HCT116 (cell line): ENCODE data around the gene ZNHIT3. TPM values are rescaled to one million over a fixed set of nuclear protein-coding genes. Genes with fewer than 3 reads are reported as not detected.

Experiments used
- ATAC-seq: fragments of 200-7000 bp; cut with Tn5 transposase; 2 replicates; pipeline ENCODE4 v1.9.1; 2020; ENCODE audit warnings: mild to moderate bottlenecking, moderate library complexity
- BruUV-seq: library from RNA; stranded (reverse); fragments of 400-500 nt; replicated peaks from 2 replicates; lab custom pipeline; 2021; lab: Mats Ljungman, UMichigan
- CTCF ChIA-PET: fragments of 300-600 bp; sonication (Branson Sonifier 250); formaldehyde crosslinking; loops from one replicate; lab custom pipeline; 2021; ENCODE audit warnings: antibody characterized with exemption; lab: Charles Lee
- POLR2A ChIA-PET: fragments of 300-600, 350-600 bp; sonication (Branson Sonifier 250); formaldehyde crosslinking; loops from one replicate; lab custom pipeline; 2021; ENCODE audit warnings: antibody characterized with exemption; lab: Charles Lee
- RAD21 ChIA-PET, 2 experiments: fragments of 300-600 bp; sonication (Branson Sonifier 250); formaldehyde crosslinking; loops; one replicate each; lab custom pipeline; 2023; ENCODE audit warnings: low total read pairs in 2 of 2; ENCODE audit not compliant: uncharacterized antibody in 2 of 2, unreplicated experiment in 2 of 2, low non-redundant PET in 1 of 2; lab: Charles Lee
- DNase-seq: peaks from one replicate; pipeline ENCODE4 v3.0.0-alpha.2; 2010; ENCODE audit warnings: low read depth, low spot score
- H2AFZ ChIP-seq: fragments of 200-600 bp; shearing (Covaris generic), sonication (generic); 2 replicates; pipeline ENCODE4 v1.6.1; 2017; ENCODE audit warnings: low read depth, mixed run types, mixed read lengths, antibody characterized with exemption, low read length; ENCODE audit not compliant: poor library complexity, severe bottlenecking
- H3K27ac ChIP-seq: 2 replicates; pipeline ENCODE4 v1.5.1; 2012; ENCODE audit warnings: low read depth, low read length
- H3K27me3 ChIP-seq: fragments of 200-600 bp; sonication (generic); 2 replicates; pipeline ENCODE4 v1.6.1; 2016; ENCODE audit warnings: mixed run types, low read length, mixed read lengths; ENCODE audit not compliant: insufficient read depth
- H3K36me3 ChIP-seq, 2 experiments: fragments of 200-500 bp in 1 of 2; fragments of 200-600 bp in 1 of 2; sonication (Bioruptor generic) in 1 of 2; sonication (generic) in 1 of 2; 2 replicates each; pipeline versions ENCODE4 v1.5.1 to v1.6.1; 2014 to 2016; ENCODE audit warnings: low read length in 2 of 2, inconsistent platforms in 1 of 2, mixed read lengths in 1 of 2, mixed run types in 1 of 2; ENCODE audit not compliant: insufficient read depth in 2 of 2, control insufficient read depth in 1 of 2
- H3K4me1 ChIP-seq, 2 experiments: fragments of 200-600 bp in 1 of 2; sonication (generic) in 1 of 2; 2 replicates each; pipeline versions ENCODE4 v1.5.1 to v1.6.1; 2012 to 2017; ENCODE audit warnings: low read length in 2 of 2, inconsistent platforms in 1 of 2, mild to moderate bottlenecking in 1 of 2, mixed read lengths in 1 of 2, mixed run types in 1 of 2, moderate library complexity in 1 of 2; ENCODE audit not compliant: insufficient read depth in 2 of 2, control insufficient read depth in 1 of 2
- H3K4me2 ChIP-seq: fragments of 200-600 bp; sonication (generic); 2 replicates; pipeline ENCODE4 v1.6.1; 2017; ENCODE audit warnings: mixed run types, low read length, mixed read lengths
- H3K4me3 ChIP-seq, 2 experiments: fragments of 200-600 bp in 1 of 2; sonication (generic) in 1 of 2; replicated peaks in 1 of 2; 2 replicates each; pipeline ENCODE4 v1.5.1; 2011 to 2016; ENCODE audit warnings: low read length in 2 of 2, control low read depth in 1 of 2, low read depth in 1 of 2, mild to moderate bottlenecking in 1 of 2, mixed read lengths in 1 of 2, mixed run types in 1 of 2
- H3K79me2 ChIP-seq: fragments of 200-600 bp; sonication (generic); 2 replicates; pipeline ENCODE4 v1.6.1; 2017; ENCODE audit warnings: mild to moderate bottlenecking, mixed run types, low read length, moderate library complexity, mixed read lengths; ENCODE audit not compliant: insufficient read depth
- H3K9ac ChIP-seq: fragments of 200-600 bp; sonication (generic); 2 replicates; pipeline ENCODE4 v1.6.1; 2016; ENCODE audit warnings: low read length, mixed read lengths
- H3K9me2 ChIP-seq: fragments of 200-600 bp; sonication (generic), shearing (Covaris generic); 2 replicates; pipeline ENCODE4 v1.6.1; 2017; ENCODE audit warnings: mixed run types, mild to moderate bottlenecking, moderate library complexity; ENCODE audit not compliant: insufficient read depth
- H3K9me3 ChIP-seq, 2 experiments: fragments of 200-500 bp in 1 of 2; fragments of 200-600 bp in 1 of 2; sonication (Bioruptor generic) in 1 of 2; sonication (generic) in 1 of 2; 2 replicates each; pipeline ENCODE4 v1.6.1; 2014 to 2017; ENCODE audit warnings: low read length in 2 of 2, mixed read lengths in 2 of 2, inconsistent platforms in 1 of 2, low read depth in 1 of 2, mild to moderate bottlenecking in 1 of 2, mixed run types in 1 of 2, moderate library complexity in 1 of 2; ENCODE audit not compliant: control insufficient read depth in 1 of 2, insufficient read depth in 1 of 2
- H4K20me1 ChIP-seq: fragments of 200-600 bp; sonication (generic), shearing (Covaris generic); 2 replicates; pipeline ENCODE4 v1.6.1; 2017; ENCODE audit warnings: mixed run types, mild to moderate bottlenecking, moderate library complexity; ENCODE audit not compliant: insufficient read depth
- ATF3 ChIP-seq: IDR thresholded peaks from 2 replicates; pipeline ENCODE4 v1.6.1; 2012
- CBX3 ChIP-seq: IDR thresholded peaks from 2 replicates; pipeline ENCODE4 v1.6.1; 2012; ENCODE audit warnings: low read depth
- CTCF ChIP-seq, 3 experiments: fragments of 200-600 bp in 1 of 3; sonication (generic) in 1 of 3; IDR thresholded peaks in 2 of 3; conservative IDR thresholded peaks in 1 of 3; 2 replicates each; pipeline ENCODE4 v1.5.1; 2012 to 2017; ENCODE audit warnings: low read depth in 2 of 3, low read length in 2 of 3, antibody characterized with exemption in 1 of 3, borderline replicate concordance in 1 of 3, control low read depth in 1 of 3, mild to moderate bottlenecking in 1 of 3, mixed read lengths in 1 of 3, mixed run types in 1 of 3, moderate library complexity in 1 of 3; ENCODE audit not compliant: insufficient read depth in 1 of 3
- EGR1 ChIP-seq: IDR thresholded peaks from 2 replicates; pipeline ENCODE4 v1.6.1; 2012; ENCODE audit warnings: low read depth
- ELF1 ChIP-seq: IDR thresholded peaks from 2 replicates; pipeline ENCODE4 v1.6.1; 2012; ENCODE audit warnings: low read depth, borderline replicate concordance
- EZH2 ChIP-seq: fragments of 200-600 bp; sonication (generic); IDR thresholded peaks from 2 replicates; pipeline ENCODE4 v1.6.1; 2017; ENCODE audit warnings: antibody characterized with exemption, mixed run types
- EZH2phosphoT487 ChIP-seq: fragments of 200-600 bp; IDR thresholded peaks from 2 replicates; pipeline ENCODE4 v1.6.1; 2018; ENCODE audit warnings: antibody characterized with exemption, borderline replicate concordance
- JUND ChIP-seq: IDR thresholded peaks from 2 replicates; pipeline ENCODE4 v1.6.1; 2012
- MAX ChIP-seq: IDR thresholded peaks from 2 replicates; pipeline ENCODE4 v1.6.1; 2012
- POLR2AphosphoS5 ChIP-seq: IDR thresholded peaks from 2 replicates; pipeline ENCODE4 v1.6.1; 2011; ENCODE audit warnings: mild to moderate bottlenecking, low read depth, low read length, moderate library complexity
- REST ChIP-seq: IDR thresholded peaks from 2 replicates; pipeline ENCODE4 v1.6.1; 2012; ENCODE audit warnings: low read depth
- SIN3A ChIP-seq: IDR thresholded peaks from 2 replicates; pipeline ENCODE4 v1.6.1; 2012; ENCODE audit warnings: low read depth
- SP1 ChIP-seq: IDR thresholded peaks from 2 replicates; pipeline ENCODE4 v1.6.1; 2012; ENCODE audit warnings: low read depth
- SRF ChIP-seq: IDR thresholded peaks from 2 replicates; pipeline ENCODE4 v1.6.1; 2012; ENCODE audit warnings: low read depth
- ZNF274 ChIP-seq: fragments of 200-500 bp; sonication (Bioruptor generic); IDR thresholded peaks from 2 replicates; pipeline ENCODE4 v1.6.1; 2014; ENCODE audit warnings: mild to moderate bottlenecking, low read depth, low read length, inconsistent platforms
- intact Hi-C: fragments of 100-400 bp; cut with micrococcal nuclease; formaldehyde crosslinking; loops from 2 replicates; pipeline ENCODE4 v1.10.0; 2022
- total RNA-seq: library from RNA; stranded (reverse); gene quantifications from one replicate; pipeline ENCODE4 v1.2.1, GENCODE V29; 2021; ENCODE audit not compliant: unreplicated experiment

The ZNHIT3 gene
- total RNA-seq, 1 experiment from 2014 or later = 33.9 TPM

GRCh38 chr17:36529121-36529520 lies 42.6 kb downstream of the ZNHIT3 start:
- Histone ChIP-seq H3K9me3 (no peaks in the 10 kb centered on the region), H2AFZ (no peak overlapping the region), H3K79me2 (peaks cover 67% of the 10 kb centered on the region), H3K9me2 (no peaks in the 10 kb centered on the region), H3K36me3 (peaks cover 46 to 76% of the 10 kb centered on the region in 2 experiments), H3K4me3 (no peak overlapping the region), H3K27me3 (no peaks in the 10 kb centered on the region), H3K27ac (no peak overlapping the region), H4K20me1 (no peaks in the 10 kb centered on the region), H3K4me2 (no peak overlapping the region), H3K9ac (no peak overlapping the region), H3K4me1 (peaks cover 8 to 20% of the 10 kb centered on the region in 2 experiments)
- TF ChIP-seq JUND (0 out of 2 replicates have a peak, but pooled peaks have one; percentile 9), SRF (no peak)
- ATAC-seq (no peak), DNase-seq (no peak)
- POLR2A ChIA-PET = no interaction called here
- intact Hi-C loops = no loop called here
- CTCF ChIA-PET = no interaction called here
- no TSS peak for BruUV-seq
- RAD21 ChIA-PET = no interaction called here

- no peak overlapping the region; the same call in 1 of the 2 replicates for H3K9ac ChIP-seq
- H3K4me1 ChIP-seq = peaks cover 8 to 31% of the 10 kb centered on the region in 2 experiments
- no peaks in the 10 kb centered on the region for H3K9me3 ChIP-seq
- no TSS peak for BruUV-seq
- no peaks in the 10 kb centered on the region for H3K9me2 ChIP-seq
- intact Hi-C loops = no loop called here
- no peaks in the 10 kb centered on the region for H4K20me1 ChIP-seq
- H3K4me3 ChIP-seq = no peak overlapping the region
- no peak overlapping the region for H2AFZ ChIP-seq
- no peaks in the 10 kb centered on the region for H3K27me3 ChIP-seq
- H3K4me2 ChIP-seq = no peak overlapping the region
- ChIA-PET RAD21 (no interaction called here), POLR2A (no interaction called here), CTCF (no interaction called here)
- no peak overlapping the region for H3K27ac ChIP-seq
- no peak for ATAC-seq
- H3K36me3 ChIP-seq = peaks cover 28 to 54% of the 10 kb centered on the region in 2 experiments
- peaks cover 72% of the 10 kb centered on the region for H3K79me2 ChIP-seq
- DNase-seq = no peak
- TF ChIP-seq MAX (no peak), ATF3 (no peak), CBX3 (no peak), CTCF (IDR thresholded peaks at IDR 0.05 in 2 of 3, conservative IDR thresholded peaks at IDR 0.05 in 1 of 3; ENCODE audit: borderline replicate concordance in 1 of 3, insufficient read depth in 1 of 3, low read depth in 2 of 3, low read length in 2 of 3) (no peak), EZH2phosphoT487 (no peak), JUND (no peak), SRF (no peak), SIN3A (no peak), ZNF274 (no peak), POLR2AphosphoS5 (no peak), EZH2 (no peak), REST (no peak), EGR1 (no peak), ELF1 (no peak), SP1 (no peak)
Measured at GRCh38 chr17:36532435-36532975, 46.0 kb downstream of the ZNHIT3 start.
